GM21515 (cell line): ENCODE data around the gene MPV17L2.
"Not testable (repeated sequence)": the region's sequence is repeated elsewhere in the genome, so short reads cannot be mapped to it uniquely, and the experiment has no call there.

Experiments
- ATAC-seq: cut with Tn5 transposase; IDR thresholded peaks from one replicate; pipeline ENCODE4 v1.9.1; 2021; ENCODE audit not compliant: unreplicated experiment

Gene MPV17L2

DNA sequence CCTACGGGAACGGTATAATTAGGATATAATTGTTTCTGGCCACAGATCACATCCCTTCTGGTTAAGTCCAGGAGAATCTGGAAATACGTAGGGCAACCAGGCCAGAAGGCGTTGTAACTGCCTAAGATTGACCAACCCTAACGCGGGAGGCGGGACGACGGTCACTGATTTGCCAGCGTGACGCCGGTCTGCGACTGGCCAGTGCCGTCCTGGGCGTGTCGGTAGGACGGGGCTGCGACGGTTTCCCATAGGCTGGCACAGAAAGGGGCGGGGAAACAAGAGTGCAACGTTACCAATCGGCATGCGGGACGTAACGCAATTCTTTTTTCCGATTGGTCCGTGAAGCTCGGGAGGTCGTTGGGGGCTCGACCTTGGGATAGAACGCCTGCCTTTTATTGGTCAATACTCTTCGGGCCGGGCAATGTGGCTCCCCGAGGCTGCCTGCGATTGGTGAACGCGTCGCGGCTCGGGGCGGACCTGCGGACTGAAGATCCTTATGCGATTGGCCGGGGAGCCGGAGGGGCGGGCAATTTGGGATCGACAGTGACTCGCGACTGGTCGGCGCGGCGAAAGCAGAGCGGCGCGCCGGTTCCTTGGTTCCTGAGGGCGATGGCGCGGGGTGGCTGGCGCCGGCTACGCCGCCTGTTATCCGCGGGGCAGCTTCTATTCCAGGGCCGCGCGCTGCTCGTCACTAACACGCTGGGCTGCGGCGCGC lies at the start of gene MPV17L2:
Gene MPV17L2, plus strand, starts transcription at position 546 of the 715 bp plus-strand sequence. Its CDS starts 64 bp downstream, at position 610.
- ATAC-seq = peak; percentile 75

GRCh38 chr19:18143902-18144301 lies 49.1 kb upstream of the MPV17L2 start:
- ATAC-seq = no peak

GRCh38 chr19:18144361-18144760 lies 48.7 kb upstream of the MPV17L2 start:
- ATAC-seq = no peak

DNA sequence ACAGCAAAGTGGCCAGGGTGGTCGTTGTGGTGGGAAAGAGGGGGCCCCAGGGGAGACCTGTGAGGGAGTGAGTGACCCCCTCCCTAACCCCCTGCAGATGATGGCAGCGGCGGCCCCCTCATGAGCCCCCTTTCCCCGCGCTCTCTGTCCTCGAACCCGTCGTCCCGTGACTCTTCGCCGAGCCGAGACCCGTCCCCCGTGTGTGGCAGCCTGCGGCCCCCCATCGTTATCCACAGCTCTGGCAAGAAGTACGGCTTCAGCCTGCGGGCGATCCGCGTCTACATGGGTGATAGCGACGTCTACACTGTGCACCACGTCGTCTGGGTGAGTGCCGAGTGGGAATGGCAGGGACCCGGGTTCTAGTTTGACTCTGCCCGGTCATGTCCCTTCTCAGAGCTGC lies 48.1 kb upstream of the MPV17L2 start:
- no peak for ATAC-seq

DNA sequence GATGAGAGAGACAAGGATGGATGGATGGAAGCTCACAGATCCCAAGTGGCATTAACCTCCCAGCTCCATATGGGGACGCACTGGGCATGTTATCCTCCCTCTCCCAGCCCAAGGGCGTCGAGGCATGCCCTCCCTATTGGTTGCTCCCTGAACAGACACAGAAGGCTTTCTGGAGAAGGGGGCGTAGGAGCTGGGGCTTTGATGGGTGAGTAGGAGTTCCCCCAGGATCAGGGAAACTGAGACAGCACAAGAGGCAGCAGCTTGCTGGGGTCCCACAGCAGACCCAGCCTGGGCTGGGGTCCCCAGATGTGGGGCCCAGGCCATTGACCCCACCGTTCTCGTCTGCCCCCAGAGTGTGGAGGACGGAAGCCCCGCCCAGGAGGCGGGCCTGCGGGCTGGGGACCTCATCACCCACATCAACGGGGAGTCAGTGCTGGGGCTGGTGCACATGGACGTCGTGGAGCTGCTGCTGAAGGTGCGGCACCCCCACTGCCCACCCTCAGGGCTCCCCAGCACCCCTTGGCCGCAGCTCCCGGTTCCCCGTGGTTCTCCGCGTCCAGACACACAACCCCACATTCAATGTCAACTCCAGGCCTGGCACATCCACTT lies 47.5 kb upstream of the MPV17L2 start:
- ATAC-seq = no peak

DNA sequence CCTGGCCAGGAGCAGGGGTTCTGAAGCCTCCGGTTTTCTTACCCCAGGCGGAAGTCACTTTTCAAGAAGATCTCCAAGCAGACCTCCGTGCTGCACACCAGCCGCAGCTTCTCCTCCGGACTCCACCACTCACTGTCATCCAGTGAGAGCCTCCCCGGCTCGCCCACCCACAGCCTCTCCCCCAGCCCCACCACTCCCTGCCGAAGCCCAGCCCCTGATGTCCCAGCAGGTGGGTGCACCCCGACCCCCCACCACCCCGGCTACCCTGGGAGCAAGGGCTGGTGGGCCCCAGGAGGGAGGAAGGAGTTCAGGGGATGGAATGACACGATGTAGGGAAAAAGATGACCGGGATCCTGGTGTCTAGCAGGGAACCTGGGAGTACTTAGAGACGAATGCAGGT lies 45.6 kb upstream of the MPV17L2 start:
- no peak for ATAC-seq

GRCh38 chr19:18149596-18149975 lies 43.4 kb upstream of the MPV17L2 start:
- ATAC-seq = no peak

- no peak for ATAC-seq
Measured at GRCh38 chr19:18150776-18151624, 42.0 kb upstream of the MPV17L2 start.

DNA sequence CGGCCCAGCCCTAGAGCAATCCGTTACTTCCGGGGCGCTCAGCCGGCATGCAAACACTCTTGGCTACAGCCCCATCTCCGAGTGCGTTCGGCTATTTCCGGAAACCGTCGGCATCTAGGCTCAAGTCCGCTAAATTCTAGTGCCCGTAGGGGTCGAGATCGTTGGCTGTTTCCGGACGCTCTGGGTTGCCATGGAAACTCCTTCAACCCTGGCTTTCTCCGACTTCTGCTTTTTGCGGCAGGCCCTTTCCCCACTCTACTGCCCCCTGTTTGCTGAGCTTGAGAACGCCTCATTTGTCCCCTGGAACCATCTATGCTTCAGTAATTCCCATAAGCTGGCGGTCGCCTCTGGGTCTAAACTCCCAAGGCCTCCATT lies 40.6 kb upstream of the MPV17L2 start:
- peak; percentile 57 for ATAC-seq

GRCh38 chr19:18152817-18153555 lies 40.0 kb upstream of the MPV17L2 start, which contains the start of gene PIK3R2:
Gene PIK3R2, plus strand, starts transcription at chr19:18153163. Its CDS starts 2,717 bp downstream, at chr19:18155880.
- peak; percentile 62 for ATAC-seq

DNA sequence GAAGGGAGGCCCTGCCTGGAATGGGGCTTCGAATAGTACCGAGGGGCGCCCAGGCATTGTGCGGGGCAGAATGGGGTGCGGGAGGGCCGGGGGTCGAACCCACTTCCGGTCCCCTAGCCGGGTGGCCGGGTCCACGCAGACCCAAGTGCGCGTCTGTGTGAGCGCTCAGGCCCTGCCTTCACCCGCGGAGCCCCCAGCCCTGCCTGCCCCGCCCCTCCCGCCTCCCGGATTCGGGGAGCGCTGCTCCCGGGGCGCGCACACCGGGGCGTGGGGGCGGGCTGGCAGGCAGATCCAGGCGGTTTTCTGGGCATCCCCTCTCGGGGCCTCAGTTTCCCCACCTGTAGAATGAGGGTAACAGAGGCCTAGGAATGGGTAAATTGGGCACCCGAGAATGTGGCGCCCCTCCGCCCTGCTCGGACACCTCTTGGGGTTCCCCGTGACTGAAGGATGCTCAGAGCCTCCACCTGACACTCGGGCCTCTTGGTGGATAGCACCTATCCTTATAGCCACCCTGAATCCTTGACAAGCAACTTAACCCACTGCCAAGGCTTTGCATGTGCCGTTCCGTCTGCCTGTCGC lies 39.4 kb upstream of the MPV17L2 start:
- ATAC-seq = no peak

- ATAC-seq = no peak
Measured at GRCh38 chr19:18155095-18156087, 37.6 kb upstream of the MPV17L2 start.

DNA sequence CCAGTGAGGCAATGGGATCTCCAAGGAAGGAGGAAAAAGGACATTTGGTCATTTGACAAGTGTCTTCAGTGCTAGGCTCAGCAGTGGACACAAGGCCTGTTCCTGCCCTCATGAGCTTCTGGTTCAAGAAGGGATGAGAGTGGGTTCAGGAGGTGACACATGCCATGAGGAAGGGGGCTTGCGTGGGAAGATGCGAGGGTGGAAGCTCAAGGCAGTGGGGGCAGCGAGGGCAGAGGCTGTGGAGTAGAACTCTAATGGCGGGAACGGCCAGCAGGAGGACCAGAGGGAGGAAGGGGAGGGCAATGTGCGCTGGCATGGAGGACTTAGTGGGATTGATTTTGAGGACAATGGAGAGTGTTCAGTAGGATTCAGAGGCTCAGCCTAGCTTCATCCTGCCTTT lies 36.8 kb upstream of the MPV17L2 start:
- no peak for ATAC-seq

- no peak for ATAC-seq
Measured at GRCh38 chr19:18156841-18157464, 36.1 kb upstream of the MPV17L2 start.

DNA sequence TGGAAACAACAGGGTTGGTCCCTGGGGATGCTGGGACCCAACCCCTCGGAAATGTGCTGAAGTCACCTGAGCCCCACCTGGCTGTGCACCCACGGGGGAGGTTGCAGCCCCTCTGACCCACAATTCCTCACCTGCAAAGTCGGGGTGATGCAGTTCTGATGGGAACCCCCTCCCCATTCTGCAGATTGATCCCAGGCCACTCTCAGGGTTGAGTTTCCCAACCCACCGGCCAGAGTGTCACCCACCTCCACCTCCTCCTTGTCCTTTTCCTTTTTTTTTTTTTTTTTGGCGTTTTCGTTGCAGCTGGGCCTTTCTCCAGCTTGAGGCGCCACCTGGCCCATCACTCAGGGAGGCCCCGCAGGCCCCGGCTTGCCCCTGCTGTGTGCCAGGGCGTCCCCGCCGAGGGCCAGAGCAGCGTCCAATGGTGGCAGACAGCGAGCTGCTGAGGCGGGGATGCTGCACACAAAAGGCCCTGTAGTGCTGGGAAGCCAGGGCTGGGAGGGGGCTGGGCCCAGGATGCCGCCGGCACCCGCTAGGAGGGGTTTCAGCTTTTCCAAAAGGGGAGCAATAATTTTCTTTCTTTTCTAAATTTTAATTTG lies 35.5 kb upstream of the MPV17L2 start:
- no peak for ATAC-seq

DNA sequence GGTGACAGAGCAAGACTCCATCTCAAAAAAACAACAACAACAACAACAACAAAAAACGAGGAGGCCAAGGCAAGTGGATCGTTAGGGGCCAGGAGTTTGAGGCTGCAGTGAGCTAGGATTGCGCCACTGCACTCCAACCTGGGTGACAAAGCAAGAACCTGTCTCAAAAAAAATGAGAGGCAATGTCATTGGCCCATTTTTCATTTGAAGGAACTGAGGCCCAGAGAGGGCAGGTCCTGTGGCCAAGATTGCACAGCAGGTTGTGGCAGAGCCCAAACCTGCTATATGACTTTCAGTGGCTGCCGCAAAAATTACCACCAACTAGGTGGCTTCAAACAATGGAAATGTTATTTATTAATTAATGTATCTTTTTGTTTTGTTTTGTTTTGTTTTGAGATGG lies 34.6 kb upstream of the MPV17L2 start:
- no peak for ATAC-seq

GRCh38 chr19:18159059-18159616 lies 33.9 kb upstream of the MPV17L2 start:
- not testable (repeated sequence) for ATAC-seq

GRCh38 chr19:18159810-18160209 lies 33.2 kb upstream of the MPV17L2 start:
- no peak for ATAC-seq
